Mononuclear cell (primary cell): Measurements from ENCODE around the gene TSACC. TPM values are rescaled to one million over a fixed set of nuclear protein-coding genes. Genes with fewer than 3 reads are reported as not detected.
"Not testable (repeated sequence)": the region's sequence is repeated elsewhere in the genome, so short reads cannot be mapped to it uniquely, and the experiment has no call there.

Source experiments
- H3K27me3 ChIP-seq: 2 replicates; pipeline ENCODE4 v1.6.0; 2011; ENCODE audit warnings: low read length, control low read depth; ENCODE audit not compliant: insufficient read depth
- H3K4me1 ChIP-seq: 2 replicates; pipeline ENCODE4 v1.5.1; 2011; ENCODE audit warnings: mild to moderate bottlenecking, low read length, control low read depth; ENCODE audit not compliant: insufficient read depth
- H3K4me3 ChIP-seq: 2 replicates; pipeline ENCODE4 v1.5.1; 2011; ENCODE audit warnings: mild to moderate bottlenecking, low read length, moderate library complexity
- H3K9me3 ChIP-seq: 2 replicates; pipeline ENCODE4 v1.5.1; 2011; ENCODE audit warnings: low read depth, mild to moderate bottlenecking, control low read depth, low read length
- total RNA-seq: library from RNA; depleted of rRNA; stranded (reverse); fragments of >200 nt; gene quantifications from one replicate; pipeline ENCODE4 v1.2.3, GENCODE V29; 2012

Gene TSACC
- total RNA-seq, 1 donor = not detected

GRCh38 chr1:156360534-156360933 is 22.2 kb downstream of the TSACC start:
- Histone ChIP-seq H3K9me3 (no peaks in the 10 kb centered on the region), H3K4me1 (peaks cover 6% of the 10 kb centered on the region), H3K4me3 (no peak overlapping the region), H3K27me3 (peaks cover 15% of the 10 kb centered on the region)

- Histone ChIP-seq H3K4me3 (no peak overlapping the region), H3K4me1 (peaks cover 12% of the 10 kb centered on the region), H3K9me3 (no peaks in the 10 kb centered on the region), H3K27me3 (peaks cover 25% of the 10 kb centered on the region)
Measured at GRCh38 chr1:156365754-156366153, 27.4 kb downstream of the TSACC start.

DNA sequence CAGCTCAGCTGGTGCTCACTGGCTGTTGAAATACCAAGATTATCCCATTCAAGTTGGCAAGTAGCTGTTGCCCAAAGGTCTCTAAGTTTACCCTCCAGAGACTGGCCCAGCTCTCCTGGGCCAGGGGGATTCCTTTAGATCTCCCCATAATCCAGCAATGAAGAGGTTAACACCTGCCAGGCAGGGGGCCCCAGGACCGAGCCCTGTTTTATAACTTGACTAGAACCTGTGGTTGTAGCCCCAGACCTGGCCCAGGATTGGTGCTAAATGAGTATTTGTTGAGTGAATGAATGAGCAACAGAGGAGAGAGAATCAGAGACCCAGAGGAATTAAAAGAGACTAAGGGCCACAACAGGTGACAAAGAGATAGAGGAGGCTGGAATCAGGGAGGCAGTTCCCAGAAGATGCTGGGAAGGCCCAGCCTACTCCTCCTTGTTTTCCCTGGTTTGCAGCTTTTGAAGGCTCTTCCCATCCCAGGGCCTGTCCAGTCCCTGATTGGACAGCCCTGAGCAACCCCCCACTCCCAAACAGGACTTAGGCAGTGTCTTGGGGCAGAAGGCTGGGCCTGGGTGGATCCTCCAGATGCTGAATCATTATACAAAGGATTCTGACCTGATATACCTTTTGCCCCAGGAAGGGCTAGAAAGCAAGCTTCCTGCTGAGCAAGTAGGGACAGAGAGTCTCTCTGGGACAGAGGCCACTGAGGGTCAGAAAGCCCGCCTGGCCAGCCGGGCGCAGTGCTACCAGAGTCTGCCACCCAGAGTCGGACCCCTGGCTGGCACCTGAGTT is 28.2 kb downstream of the TSACC start:
- Histone ChIP-seq H3K27me3 (peaks cover 25% of the 10 kb centered on the region), H3K4me1 (peaks cover 17% of the 10 kb centered on the region), H3K4me3 (no peak overlapping the region), H3K9me3 (no peaks in the 10 kb centered on the region)

GRCh38 chr1:156367383-156368156 is 29.2 kb downstream of the TSACC start:
- no peaks in the 10 kb centered on the region for H3K9me3 ChIP-seq
- peaks cover 27% of the 10 kb centered on the region for H3K4me1 ChIP-seq
- peaks cover 25% of the 10 kb centered on the region for H3K27me3 ChIP-seq
- no peak overlapping the region for H3K4me3 ChIP-seq

GRCh38 chr1:156368157-156368658 is 29.9 kb downstream of the TSACC start:
- Histone ChIP-seq H3K9me3 (no peaks in the 10 kb centered on the region), H3K4me3 (no peak overlapping the region), H3K27me3 (peaks cover 25% of the 10 kb centered on the region), H3K4me1 (peaks cover 27% of the 10 kb centered on the region)

DNA sequence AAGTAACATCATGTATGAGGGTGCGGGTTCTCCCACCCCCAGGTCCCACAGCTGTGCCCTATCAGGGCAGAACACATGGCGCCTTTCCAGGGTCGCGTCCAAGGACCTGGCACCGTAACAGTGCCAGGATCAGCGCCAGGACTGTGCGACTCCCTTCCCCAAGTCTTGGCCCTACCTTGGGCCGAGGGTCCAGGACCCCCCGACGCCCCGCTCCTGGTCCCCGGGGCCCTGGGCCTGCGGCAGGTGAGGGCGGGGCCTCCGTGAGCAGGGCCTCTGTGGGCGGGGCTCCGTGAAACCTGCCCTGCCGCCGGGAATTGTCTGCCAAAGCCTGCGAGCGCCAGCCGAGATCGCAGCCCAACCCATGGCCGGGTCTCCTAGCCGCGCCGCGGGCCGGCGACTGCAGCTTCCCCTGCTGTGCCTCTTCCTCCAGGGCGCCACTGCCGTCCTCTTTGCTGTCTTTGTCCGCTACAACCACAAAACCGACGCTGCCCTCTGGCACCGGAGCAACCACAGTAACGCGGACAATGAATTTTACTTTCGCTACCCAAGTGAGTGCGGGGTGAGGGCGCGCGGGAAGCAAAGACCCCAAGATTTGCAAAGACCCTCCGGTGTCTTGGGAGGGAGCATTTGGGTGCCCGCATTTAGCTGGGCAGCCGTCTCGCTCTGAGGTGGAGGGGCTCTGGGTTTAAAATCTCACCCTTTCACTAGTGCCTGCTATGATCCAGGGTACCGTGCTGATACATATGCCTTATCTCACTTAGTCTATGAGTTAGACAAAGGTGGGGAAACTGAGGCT is 30.8 kb downstream of the TSACC start, which contains the start of gene RHBG:
RHBG (plus strand) TSS at position 323 of the 796 bp plus-strand sequence; CDS start at position 362, 39 bp downstream.
- peaks cover 26% of the 10 kb centered on the region for H3K27me3 ChIP-seq
- no peaks in the 10 kb centered on the region for H3K9me3 ChIP-seq
- peaks cover 27% of the 10 kb centered on the region for H3K4me1 ChIP-seq
- peak within 1 kb of the TSS; percentile 8 for H3K4me3 ChIP-seq

GRCh38 chr1:156369685-156370286 is 31.5 kb downstream of the TSACC start:
- Histone ChIP-seq H3K27me3 (peaks cover 24% of the 10 kb centered on the region), H3K4me1 (peaks cover 27% of the 10 kb centered on the region)
- not testable (repeated sequence) for H3K4me3 ChIP-seq, H3K9me3 ChIP-seq

- H3K27me3 ChIP-seq = peaks cover 20% of the 10 kb centered on the region
- peaks cover 42% of the 10 kb centered on the region for H3K4me1 ChIP-seq
- no peaks in the 10 kb centered on the region for H3K9me3 ChIP-seq
- H3K4me3 ChIP-seq = no peak overlapping the region
Measured at GRCh38 chr1:156371553-156372264, 33.4 kb downstream of the TSACC start.

- H3K4me1 ChIP-seq = peaks cover 47% of the 10 kb centered on the region
- H3K27me3 ChIP-seq = peaks cover 20% of the 10 kb centered on the region
- H3K9me3 ChIP-seq = no peaks in the 10 kb centered on the region
- H3K4me3 ChIP-seq = no peak overlapping the region
Measured at GRCh38 chr1:156372265-156372586, 33.9 kb downstream of the TSACC start.

- Histone ChIP-seq H3K27me3 (peaks cover 20% of the 10 kb centered on the region), H3K4me1 (peaks cover 49% of the 10 kb centered on the region), H3K4me3 (no peak overlapping the region), H3K9me3 (no peaks in the 10 kb centered on the region)
Measured at GRCh38 chr1:156372876-156373275, 34.5 kb downstream of the TSACC start.

GRCh38 chr1:156373546-156373945 is 35.2 kb downstream of the TSACC start:
- no peak overlapping the region for H3K4me3 ChIP-seq
- no peaks in the 10 kb centered on the region for H3K9me3 ChIP-seq
- H3K4me1 ChIP-seq = peaks cover 49% of the 10 kb centered on the region
- H3K27me3 ChIP-seq = peaks cover 17% of the 10 kb centered on the region

- Histone ChIP-seq H3K4me3 (no peak overlapping the region), H3K4me1 (peaks cover 37% of the 10 kb centered on the region), H3K9me3 (no peaks in the 10 kb centered on the region), H3K27me3 (peaks cover 6% of the 10 kb centered on the region)
Measured at GRCh38 chr1:156376146-156376545, 37.8 kb downstream of the TSACC start.

DNA sequence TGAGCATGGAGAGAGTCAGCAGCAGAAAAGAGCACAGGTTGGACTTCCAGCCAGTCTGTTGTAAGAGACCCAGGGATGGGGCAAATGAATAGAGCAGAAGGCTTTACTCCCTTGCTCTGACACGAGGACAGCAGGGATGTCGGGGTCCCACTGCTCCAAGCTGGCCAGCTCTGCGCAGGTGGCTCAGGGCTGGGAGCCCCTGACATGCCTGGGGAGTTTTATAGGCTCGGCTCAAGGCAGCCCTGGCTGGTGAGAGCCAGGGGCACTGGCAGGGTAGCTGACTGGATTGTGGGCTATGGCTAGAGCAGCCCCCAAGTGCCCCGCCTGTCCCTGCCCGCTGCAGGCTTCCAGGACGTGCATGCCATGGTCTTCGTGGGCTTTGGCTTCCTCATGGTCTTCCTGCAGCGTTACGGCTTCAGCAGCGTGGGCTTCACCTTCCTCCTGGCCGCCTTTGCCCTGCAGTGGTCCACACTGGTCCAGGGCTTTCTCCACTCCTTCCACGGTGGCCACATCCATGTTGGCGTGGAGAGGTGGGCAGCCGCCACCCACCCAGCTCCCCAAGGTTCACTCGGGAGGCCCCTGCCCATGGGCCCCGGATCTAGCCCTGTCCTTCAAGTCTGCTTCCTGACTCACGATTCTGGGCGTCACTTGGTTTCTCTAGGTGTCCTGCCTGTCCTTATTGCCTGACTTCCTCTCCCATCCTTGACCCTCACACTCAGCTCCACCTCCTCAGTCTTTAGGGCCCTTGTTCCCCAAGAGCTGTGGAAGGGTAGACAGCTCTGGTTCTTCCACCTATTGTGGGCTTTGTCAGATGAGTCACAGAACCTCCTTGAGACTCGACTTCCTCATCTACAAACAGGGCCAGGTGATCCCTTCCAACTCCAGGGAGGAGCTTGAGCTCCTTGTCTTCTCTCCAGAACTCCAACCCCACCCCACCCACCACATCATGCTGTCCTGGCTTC is 38.9 kb downstream of the TSACC start:
- H3K9me3 ChIP-seq = no peaks in the 10 kb centered on the region
- H3K4me3 ChIP-seq = no peak overlapping the region
- H3K27me3 ChIP-seq = peaks cover 6% of the 10 kb centered on the region
- H3K4me1 ChIP-seq = peaks cover 26% of the 10 kb centered on the region
